Neural progenitor cell (in vitro differentiated cells): Measurements from ENCODE around the gene SLC51A. TPM values are rescaled to one million over a fixed set of nuclear protein-coding genes. Genes with fewer than 3 reads are reported as not detected.

Experiments
- DNase-seq: peaks from one replicate; pipeline ENCODE4 v3.0.0-alpha.2; 2016; ENCODE audit warnings: low spot score
- H2AFZ ChIP-seq: fragments of 200-600 bp; sonication (generic); replicated peaks from 2 replicates; pipeline ENCODE4 v1.6.1; 2016; ENCODE audit warnings: antibody characterized with exemption
- H3F3A ChIP-seq: fragments of 200-600 bp; sonication (generic); 2 replicates; pipeline ENCODE4 v1.6.1; 2016; ENCODE audit warnings: antibody characterized with exemption, low read depth
- H3K27ac ChIP-seq: fragments of 200-600 bp; sonication (generic); 2 replicates; pipeline ENCODE4 v1.5.1; 2016; ENCODE audit warnings: mild to moderate bottlenecking
- H3K27me3 ChIP-seq: fragments of 200-600 bp; sonication (generic); 2 replicates; pipeline ENCODE4 v1.6.1; 2016; ENCODE audit warnings: mild to moderate bottlenecking, moderate library complexity
- H3K36me3 ChIP-seq: fragments of 200-600 bp; sonication (generic); 2 replicates; pipeline ENCODE4 v1.5.1; 2016
- H3K4me1 ChIP-seq: fragments of 200-600 bp; sonication (generic); 2 replicates; pipeline ENCODE4 v1.6.1; 2016; ENCODE audit warnings: mixed run types
- H3K4me2 ChIP-seq: fragments of 200-600 bp; sonication (generic); 2 replicates; pipeline ENCODE4 v1.6.1; 2016
- H3K4me3 ChIP-seq: fragments of 200-600 bp; sonication (generic); 2 replicates; pipeline ENCODE4 v1.5.1; 2016
- H3K79me2 ChIP-seq: fragments of 200-600 bp; sonication (generic); 2 replicates; pipeline ENCODE4 v1.6.1; 2016; ENCODE audit warnings: low read depth
- H3K9ac ChIP-seq: fragments of 200-600 bp; sonication (generic); 2 replicates; pipeline ENCODE4 v1.6.1; 2016
- H3K9me3 ChIP-seq: fragments of 200-600 bp; sonication (generic); 2 replicates; pipeline ENCODE4 v1.5.1; 2016; ENCODE audit warnings: low read depth
- H4K20me1 ChIP-seq: fragments of 200-600 bp; sonication (generic); 2 replicates; pipeline ENCODE4 v1.6.1; 2016; ENCODE audit warnings: low read depth
- H3K27ac Mint-ChIP-seq: 3 replicates; pipeline ENCODE4 v1.8.0; 2021; ENCODE audit warnings: mixed read lengths
- H3K27me3 Mint-ChIP-seq: 2 replicates; pipeline ENCODE4 v1.8.0; 2022; ENCODE audit warnings: low read depth, mild to moderate bottlenecking, inconsistent platforms, moderate library complexity, mixed read lengths; ENCODE audit not compliant: insufficient read depth
- H3K36me3 Mint-ChIP-seq: 3 replicates; pipeline ENCODE4 v1.8.0; 2021; ENCODE audit warnings: mixed read lengths
- H3K4me1 Mint-ChIP-seq: 3 replicates; pipeline ENCODE4 v1.8.0; 2021; ENCODE audit warnings: mixed read lengths
- H3K4me3 Mint-ChIP-seq: 3 replicates; pipeline ENCODE4 v1.8.0; 2021; ENCODE audit warnings: mild to moderate bottlenecking, moderate library complexity, mixed read lengths
- H3K9me3 Mint-ChIP-seq: 3 replicates; pipeline ENCODE4 v1.8.0; 2020; ENCODE audit warnings: mixed read lengths
- EZH2 ChIP-seq: fragments of 200-600 bp; sonication (generic); IDR thresholded peaks from 2 replicates; pipeline ENCODE4 v1.6.1; 2017; ENCODE audit warnings: antibody characterized with exemption, mild to moderate bottlenecking, moderate library complexity
- EZH2phosphoT487 ChIP-seq: fragments of 200-600 bp; sonication (generic); IDR thresholded peaks from 2 replicates; pipeline ENCODE4 v1.6.1; 2017; ENCODE audit warnings: antibody characterized with exemption
- total RNA-seq: library from RNA; depleted of rRNA; stranded (reverse); fragments of >200 nt; gene quantifications from 2 replicates; pipeline ENCODE4 v1.2.3, GENCODE V29; 2015; ENCODE audit warnings: low replicate concordance
- TF ChIP-seq, protein P1 (sequence below): fragments of 200-600 bp; sonication (generic); IDR thresholded peaks from 2 replicates; pipeline ENCODE4 v1.5.1; 2017; ENCODE audit warnings: antibody characterized with exemption, mild to moderate bottlenecking

SLC51A gene
- total RNA-seq: 0.28 TPM in 1 of 2 replicates, not detected in the other

DNA sequence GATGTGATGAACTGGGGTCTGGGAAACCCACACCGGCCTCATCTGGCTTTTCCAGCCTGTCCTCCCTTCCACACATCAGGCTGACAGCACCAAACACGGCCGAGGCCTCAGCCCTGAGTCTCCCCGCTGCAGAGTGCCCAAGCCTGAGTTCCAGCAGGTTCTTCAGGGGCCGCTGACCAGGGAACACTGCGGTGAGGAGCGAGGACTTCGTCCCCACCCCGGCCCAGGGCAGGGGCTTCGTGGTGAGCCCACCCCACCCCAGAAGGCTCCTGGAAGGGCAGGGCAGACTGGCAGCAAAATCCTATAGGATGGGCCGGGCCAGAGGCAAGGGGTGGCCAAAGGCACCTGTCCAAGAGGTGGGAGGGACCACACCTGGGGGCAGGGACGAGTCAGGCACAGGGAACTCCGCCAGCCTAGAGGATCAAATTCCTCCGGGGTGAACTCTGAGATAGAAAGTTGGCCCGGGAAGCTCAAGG, at the start of gene SLC51A:
Gene SLC51A, plus strand, starts transcription at position 446 of the 476 bp plus-strand sequence. CDS start 179 bp downstream, outside the sequence.
- Mint-ChIP-seq H3K4me1 (peaks cover 40% of the 10 kb centered on the region), H3K27ac (peak within 1 kb of the TSS; percentile 61), H3K27me3 (peaks cover 16% of the 10 kb centered on the region), H3K9me3 (no peaks in the 10 kb centered on the region), H3K4me3 (no peak within 1 kb of the TSS), H3K36me3 (no peaks in the 10 kb centered on the region)
- Histone ChIP-seq H3K4me3 (no peak within 1 kb of the TSS), H3K4me2 (peak within 1 kb of the TSS; percentile 36), H3K9ac (no peak within 1 kb of the TSS), H3F3A (peaks cover 12% of the 10 kb centered on the region), H3K27me3 (peaks cover 25% of the 10 kb centered on the region), H4K20me1 (no peaks in the 10 kb centered on the region), H3K9me3 (no peaks in the 10 kb centered on the region), H2AFZ (peak within 1 kb of the TSS; percentile 82), H3K4me1 (peaks cover 20% of the 10 kb centered on the region), H3K27ac (no peak within 1 kb of the TSS), H3K79me2 (no peaks in the 10 kb centered on the region), H3K36me3 (no peaks in the 10 kb centered on the region)
- DNase-seq: no peak
- TF ChIP-seq EZH2 (no peak), EZH2phosphoT487 (no peak)
- TF ChIP-seq, protein P1, sequence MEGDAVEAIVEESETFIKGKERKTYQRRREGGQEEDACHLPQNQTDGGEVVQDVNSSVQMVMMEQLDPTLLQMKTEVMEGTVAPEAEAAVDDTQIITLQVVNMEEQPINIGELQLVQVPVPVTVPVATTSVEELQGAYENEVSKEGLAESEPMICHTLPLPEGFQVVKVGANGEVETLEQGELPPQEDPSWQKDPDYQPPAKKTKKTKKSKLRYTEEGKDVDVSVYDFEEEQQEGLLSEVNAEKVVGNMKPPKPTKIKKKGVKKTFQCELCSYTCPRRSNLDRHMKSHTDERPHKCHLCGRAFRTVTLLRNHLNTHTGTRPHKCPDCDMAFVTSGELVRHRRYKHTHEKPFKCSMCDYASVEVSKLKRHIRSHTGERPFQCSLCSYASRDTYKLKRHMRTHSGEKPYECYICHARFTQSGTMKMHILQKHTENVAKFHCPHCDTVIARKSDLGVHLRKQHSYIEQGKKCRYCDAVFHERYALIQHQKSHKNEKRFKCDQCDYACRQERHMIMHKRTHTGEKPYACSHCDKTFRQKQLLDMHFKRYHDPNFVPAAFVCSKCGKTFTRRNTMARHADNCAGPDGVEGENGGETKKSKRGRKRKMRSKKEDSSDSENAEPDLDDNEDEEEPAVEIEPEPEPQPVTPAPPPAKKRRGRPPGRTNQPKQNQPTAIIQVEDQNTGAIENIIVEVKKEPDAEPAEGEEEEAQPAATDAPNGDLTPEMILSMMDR: no peak

DNA sequence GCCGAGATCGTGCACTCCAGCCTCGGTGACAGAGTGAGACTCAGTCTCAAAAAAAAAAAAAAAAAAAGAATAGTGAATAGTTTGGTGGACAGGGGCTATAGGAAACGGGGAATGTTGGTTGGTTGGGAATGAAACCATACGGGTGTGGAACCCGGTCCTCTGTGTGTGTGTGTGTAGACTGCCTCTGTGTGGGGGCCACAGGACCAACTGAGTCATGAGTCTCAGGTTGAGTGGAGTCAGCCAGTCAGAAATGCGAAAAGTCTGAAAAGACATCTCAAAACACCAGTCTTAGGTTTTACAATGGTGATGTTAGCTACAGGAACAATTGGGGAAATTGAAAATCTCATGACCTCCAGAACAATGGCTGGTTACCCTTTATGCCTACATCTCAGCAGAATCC, 49.6 kb upstream of the SLC51A start:
- Histone ChIP-seq H3K27me3 (no peaks in the 10 kb centered on the region), H3K36me3 (no peaks in the 10 kb centered on the region), H3K4me1 (no peaks in the 10 kb centered on the region), H3K9ac (no peak overlapping the region), H3K9me3 (no peaks in the 10 kb centered on the region), H3F3A (no peaks in the 10 kb centered on the region), H3K79me2 (no peaks in the 10 kb centered on the region), H3K4me3 (no peak overlapping the region), H4K20me1 (no peaks in the 10 kb centered on the region), H3K27ac (no peak overlapping the region), H3K4me2 (no peak overlapping the region), H2AFZ (no peak overlapping the region)
- TF ChIP-seq, protein P1: no peak
- TF ChIP-seq EZH2: no peak
- TF ChIP-seq EZH2phosphoT487: no peak
- Mint-ChIP-seq H3K9me3 (no peaks in the 10 kb centered on the region), H3K27me3 (peaks cover 6% of the 10 kb centered on the region), H3K27ac (no peak overlapping the region), H3K4me1 (peaks cover 10% of the 10 kb centered on the region), H3K4me3 (no peak overlapping the region), H3K36me3 (no peaks in the 10 kb centered on the region)
- no peak for DNase-seq

DNA sequence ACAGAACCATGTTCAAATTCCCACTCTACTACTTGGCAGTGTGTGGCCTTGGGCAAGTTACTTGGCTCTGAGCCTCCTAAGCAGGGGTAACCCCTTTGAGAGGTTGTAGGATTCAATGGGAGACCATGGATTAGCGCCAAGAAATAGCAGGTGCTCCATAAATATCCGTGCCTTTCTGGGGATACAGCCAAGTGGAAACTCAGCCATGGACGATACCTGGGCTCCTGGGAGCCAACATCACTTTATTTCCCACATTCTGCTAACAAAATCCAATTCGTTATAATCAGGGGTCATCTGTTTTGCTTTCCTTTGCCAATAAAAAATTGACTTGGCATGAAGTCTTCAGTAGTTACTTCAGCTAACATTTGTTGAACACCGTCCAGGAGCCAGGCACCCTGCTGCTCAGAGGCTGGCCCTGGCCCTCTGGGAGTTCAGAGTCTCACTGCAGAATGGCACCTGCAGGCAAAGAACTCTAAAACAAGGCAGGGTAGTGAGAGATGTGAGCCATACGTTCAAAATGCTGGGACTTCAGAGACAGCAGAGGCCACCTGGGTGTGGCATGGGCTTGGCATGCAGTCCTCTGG, 47.4 kb upstream of the SLC51A start:
- H3K36me3 ChIP-seq: no peaks in the 10 kb centered on the region
- Mint-ChIP-seq H3K27ac (no peak overlapping the region), H3K36me3 (no peaks in the 10 kb centered on the region), H3K9me3 (no peaks in the 10 kb centered on the region), H3K4me1 (peaks cover 7% of the 10 kb centered on the region), H3K27me3 (peaks cover 8% of the 10 kb centered on the region), H3K4me3 (no peak overlapping the region)
- no peaks in the 10 kb centered on the region for H3F3A ChIP-seq
- H3K4me2 ChIP-seq: no peak overlapping the region
- H3K27ac ChIP-seq: no peak overlapping the region
- H4K20me1 ChIP-seq: no peaks in the 10 kb centered on the region
- DNase-seq: no peak
- no peaks in the 10 kb centered on the region for H3K9me3 ChIP-seq
- no peak overlapping the region for H3K9ac ChIP-seq
- H3K4me3 ChIP-seq: no peak overlapping the region
- TF ChIP-seq EZH2phosphoT487 (no peak), EZH2 (no peak)
- TF ChIP-seq, protein P1: no peak
- no peak overlapping the region for H2AFZ ChIP-seq
- H3K4me1 ChIP-seq: no peaks in the 10 kb centered on the region
- no peaks in the 10 kb centered on the region for H3K27me3 ChIP-seq
- no peaks in the 10 kb centered on the region for H3K79me2 ChIP-seq
